ENCODE results near the gene CDKAL1.

Gene CDKAL1

DNA sequence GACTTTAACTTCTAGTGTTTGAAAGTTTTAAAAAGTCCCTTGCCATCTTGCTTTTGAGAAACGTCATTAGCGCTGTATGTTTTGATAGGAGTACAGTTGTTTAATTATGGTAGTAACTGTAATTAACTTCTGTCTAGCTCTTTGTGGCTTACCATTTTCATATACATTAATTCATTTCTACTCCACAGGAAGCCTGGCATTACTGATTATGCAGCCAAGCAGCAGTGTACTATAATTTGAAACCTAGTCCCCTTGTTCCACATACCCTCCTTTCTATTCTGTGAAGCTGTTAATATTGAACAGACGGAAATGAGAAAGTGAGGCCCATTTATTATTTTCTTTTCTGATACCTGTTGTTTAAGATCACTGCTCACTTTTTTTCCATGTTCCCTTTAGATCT lies 235.4 kb downstream of the CDKAL1 start:
- no peaks in the 10 kb centered on the region for H3K27me3 ChIP-seq (replicated peaks; ENCODE audit: control insufficient read depth, insufficient read depth, low read length)
- TF ChIP-seq, protein P1, sequence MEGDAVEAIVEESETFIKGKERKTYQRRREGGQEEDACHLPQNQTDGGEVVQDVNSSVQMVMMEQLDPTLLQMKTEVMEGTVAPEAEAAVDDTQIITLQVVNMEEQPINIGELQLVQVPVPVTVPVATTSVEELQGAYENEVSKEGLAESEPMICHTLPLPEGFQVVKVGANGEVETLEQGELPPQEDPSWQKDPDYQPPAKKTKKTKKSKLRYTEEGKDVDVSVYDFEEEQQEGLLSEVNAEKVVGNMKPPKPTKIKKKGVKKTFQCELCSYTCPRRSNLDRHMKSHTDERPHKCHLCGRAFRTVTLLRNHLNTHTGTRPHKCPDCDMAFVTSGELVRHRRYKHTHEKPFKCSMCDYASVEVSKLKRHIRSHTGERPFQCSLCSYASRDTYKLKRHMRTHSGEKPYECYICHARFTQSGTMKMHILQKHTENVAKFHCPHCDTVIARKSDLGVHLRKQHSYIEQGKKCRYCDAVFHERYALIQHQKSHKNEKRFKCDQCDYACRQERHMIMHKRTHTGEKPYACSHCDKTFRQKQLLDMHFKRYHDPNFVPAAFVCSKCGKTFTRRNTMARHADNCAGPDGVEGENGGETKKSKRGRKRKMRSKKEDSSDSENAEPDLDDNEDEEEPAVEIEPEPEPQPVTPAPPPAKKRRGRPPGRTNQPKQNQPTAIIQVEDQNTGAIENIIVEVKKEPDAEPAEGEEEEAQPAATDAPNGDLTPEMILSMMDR (IDR thresholded peaks at IDR 0.05; ENCODE audit: insufficient read depth, low read length, poor library complexity, severe bottlenecking) = no peak
- no peaks in the 10 kb centered on the region; the same call in 1 of the 2 replicates for H3K36me3 ChIP-seq (ENCODE audit: control insufficient read depth, insufficient read depth, low read length)
- no peak for DNase-seq (ENCODE audit: extremely low read depth, insufficient read length)
- H3K4me3 ChIP-seq (replicated peaks; ENCODE audit: low read depth, low read length) = no peak overlapping the region

DNA sequence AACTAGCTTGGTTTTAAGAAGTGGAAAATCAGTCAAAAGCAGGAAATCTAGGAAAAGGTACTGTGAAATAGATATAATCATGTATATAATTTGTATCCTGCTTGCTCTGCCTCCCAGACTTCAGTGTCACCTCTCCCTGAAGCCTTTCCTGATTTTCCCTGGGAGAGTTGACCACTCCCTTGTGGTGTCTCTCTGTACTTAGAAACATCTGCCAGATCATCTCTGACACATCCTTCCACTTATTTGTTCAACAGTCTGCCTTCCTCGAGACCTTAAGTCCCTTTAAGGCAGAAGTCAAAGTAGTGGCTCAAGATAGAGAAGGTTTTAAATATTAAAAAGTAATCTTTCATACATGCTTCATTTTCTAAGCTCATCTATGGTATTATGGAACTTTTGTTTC lies 236.5 kb downstream of the CDKAL1 start:
- H3K27me3 ChIP-seq (replicated peaks; ENCODE audit: control insufficient read depth, insufficient read depth, low read length) = no peaks in the 10 kb centered on the region
- DNase-seq (ENCODE audit: extremely low read depth, insufficient read length) = no peak
- no peak overlapping the region for H3K4me3 ChIP-seq (replicated peaks; ENCODE audit: low read depth, low read length)
- H3K36me3 ChIP-seq (ENCODE audit: control insufficient read depth, insufficient read depth, low read length) = no peaks in the 10 kb centered on the region; the same call in 1 of the 2 replicates
- TF ChIP-seq, protein P1 (IDR thresholded peaks at IDR 0.05; ENCODE audit: insufficient read depth, low read length, poor library complexity, severe bottlenecking) = no peak

DNA sequence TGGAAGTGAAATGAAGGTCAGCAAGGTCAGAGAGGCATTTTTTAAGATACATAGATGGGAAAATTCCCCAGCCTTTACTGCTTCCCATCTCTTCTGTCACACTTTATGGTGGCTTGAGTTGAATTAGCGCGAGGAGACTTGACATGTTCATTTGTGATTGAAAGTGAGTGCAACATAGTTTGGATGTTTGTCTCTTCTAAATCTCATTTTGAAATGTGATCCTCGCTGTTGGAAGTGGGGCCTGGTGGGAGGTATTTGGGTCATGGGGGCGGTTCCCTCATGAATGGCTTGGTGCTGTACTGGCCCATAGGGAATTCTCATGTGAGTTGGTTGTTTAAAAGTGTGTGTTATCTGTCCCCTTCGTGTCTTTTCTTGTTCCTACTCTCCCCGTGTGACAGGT lies 237.2 kb downstream of the CDKAL1 start:
- no peak for DNase-seq (ENCODE audit: extremely low read depth, insufficient read length)
- H3K27me3 ChIP-seq (replicated peaks; ENCODE audit: control insufficient read depth, insufficient read depth, low read length) = no peaks in the 10 kb centered on the region
- H3K36me3 ChIP-seq (ENCODE audit: control insufficient read depth, insufficient read depth, low read length) = no peaks in the 10 kb centered on the region; the same call in 1 of the 2 replicates
- H3K4me3 ChIP-seq (replicated peaks; ENCODE audit: low read depth, low read length) = no peak overlapping the region
- TF ChIP-seq, protein P1 (IDR thresholded peaks at IDR 0.05; ENCODE audit: insufficient read depth, low read length, poor library complexity, severe bottlenecking) = no peak

DNA sequence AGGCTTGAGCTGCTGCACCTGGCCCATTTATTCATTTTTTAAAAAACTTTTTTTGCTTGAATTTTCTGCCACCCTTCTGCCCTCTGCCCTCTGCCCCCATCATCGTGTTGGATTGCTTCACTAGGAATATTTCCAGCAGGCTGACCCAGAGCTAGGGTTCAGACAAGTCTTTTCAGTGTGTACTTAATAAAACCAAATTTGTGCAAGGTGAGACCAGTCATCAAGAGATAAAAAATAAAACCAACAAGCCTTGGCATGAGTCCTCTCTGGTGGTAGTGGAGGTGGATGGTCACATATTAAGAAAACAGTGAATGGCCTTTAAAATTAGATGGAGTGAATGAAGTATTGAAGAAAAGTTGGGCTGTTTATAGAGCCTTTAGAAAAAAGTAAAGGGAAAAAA lies 239.6 kb downstream of the CDKAL1 start:
- Histone ChIP-seq H3K36me3 (ENCODE audit: control insufficient read depth, insufficient read depth, low read length) (no peaks in the 10 kb centered on the region; the same call in 1 of the 2 replicates), H3K27me3 (replicated peaks; ENCODE audit: control insufficient read depth, insufficient read depth, low read length) (no peaks in the 10 kb centered on the region), H3K4me3 (replicated peaks; ENCODE audit: low read depth, low read length) (no peak overlapping the region)
- TF ChIP-seq, protein P1 (IDR thresholded peaks at IDR 0.05; ENCODE audit: insufficient read depth, low read length, poor library complexity, severe bottlenecking) = no peak
- no peak for DNase-seq (ENCODE audit: extremely low read depth, insufficient read length)

DNA sequence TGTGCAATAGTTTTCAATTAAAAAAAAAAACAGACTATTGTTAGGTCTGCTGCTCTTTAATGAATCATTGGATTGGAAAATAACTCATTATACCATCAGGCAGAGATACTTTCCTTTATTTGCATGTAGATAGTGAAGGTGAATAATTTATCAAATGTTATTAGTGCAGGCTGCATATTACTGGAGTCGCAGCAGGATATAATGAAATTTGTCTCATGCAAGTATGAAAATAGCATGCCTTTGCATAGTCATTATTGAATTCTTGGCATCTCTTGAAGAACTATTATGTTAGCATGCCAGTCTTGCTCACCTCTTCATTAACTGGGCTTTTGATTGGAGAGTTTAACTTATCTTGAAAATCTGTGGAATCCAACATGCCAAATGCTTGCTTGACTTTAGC lies 241.7 kb downstream of the CDKAL1 start:
- Histone ChIP-seq H3K27me3 (replicated peaks; ENCODE audit: control insufficient read depth, insufficient read depth, low read length) (no peaks in the 10 kb centered on the region), H3K36me3 (ENCODE audit: control insufficient read depth, insufficient read depth, low read length) (no peaks in the 10 kb centered on the region; the same call in 1 of the 2 replicates), H3K4me3 (replicated peaks; ENCODE audit: low read depth, low read length) (no peak overlapping the region)
- TF ChIP-seq, protein P1 (IDR thresholded peaks at IDR 0.05; ENCODE audit: insufficient read depth, low read length, poor library complexity, severe bottlenecking) = no peak
- no peak for DNase-seq (ENCODE audit: extremely low read depth, insufficient read length)

DNA sequence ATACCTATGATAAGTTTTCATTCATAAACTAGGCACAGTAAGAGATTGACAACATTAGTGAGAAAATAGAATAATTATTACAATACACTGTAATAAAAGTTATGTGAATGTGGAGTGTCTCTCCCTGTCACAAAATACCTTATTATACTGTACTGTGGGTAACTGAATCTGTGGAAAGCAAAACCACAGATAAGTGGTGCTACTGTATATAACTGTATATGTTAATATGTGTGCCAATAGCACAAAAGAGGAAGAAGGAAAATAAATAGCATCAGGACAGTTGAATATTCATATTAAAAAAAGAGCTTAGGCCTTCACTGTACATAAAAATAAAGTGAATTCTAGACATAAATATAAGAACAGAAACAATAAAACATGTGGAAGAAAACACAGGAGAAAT lies 243.5 kb downstream of the CDKAL1 start:
- no peaks in the 10 kb centered on the region for H3K36me3 ChIP-seq (ENCODE audit: control insufficient read depth, insufficient read depth, low read length)
- no peak overlapping the region for H3K4me3 ChIP-seq (replicated peaks; ENCODE audit: low read depth, low read length)
- DNase-seq (ENCODE audit: extremely low read depth, insufficient read length) = no peak
- TF ChIP-seq, protein P1 (IDR thresholded peaks at IDR 0.05; ENCODE audit: insufficient read depth, low read length, poor library complexity, severe bottlenecking) = no peak
- no peaks in the 10 kb centered on the region for H3K27me3 ChIP-seq (replicated peaks; ENCODE audit: control insufficient read depth, insufficient read depth, low read length)
